Measurements from ENCODE around the gene KDM4B.

KDM4B gene

DNA sequence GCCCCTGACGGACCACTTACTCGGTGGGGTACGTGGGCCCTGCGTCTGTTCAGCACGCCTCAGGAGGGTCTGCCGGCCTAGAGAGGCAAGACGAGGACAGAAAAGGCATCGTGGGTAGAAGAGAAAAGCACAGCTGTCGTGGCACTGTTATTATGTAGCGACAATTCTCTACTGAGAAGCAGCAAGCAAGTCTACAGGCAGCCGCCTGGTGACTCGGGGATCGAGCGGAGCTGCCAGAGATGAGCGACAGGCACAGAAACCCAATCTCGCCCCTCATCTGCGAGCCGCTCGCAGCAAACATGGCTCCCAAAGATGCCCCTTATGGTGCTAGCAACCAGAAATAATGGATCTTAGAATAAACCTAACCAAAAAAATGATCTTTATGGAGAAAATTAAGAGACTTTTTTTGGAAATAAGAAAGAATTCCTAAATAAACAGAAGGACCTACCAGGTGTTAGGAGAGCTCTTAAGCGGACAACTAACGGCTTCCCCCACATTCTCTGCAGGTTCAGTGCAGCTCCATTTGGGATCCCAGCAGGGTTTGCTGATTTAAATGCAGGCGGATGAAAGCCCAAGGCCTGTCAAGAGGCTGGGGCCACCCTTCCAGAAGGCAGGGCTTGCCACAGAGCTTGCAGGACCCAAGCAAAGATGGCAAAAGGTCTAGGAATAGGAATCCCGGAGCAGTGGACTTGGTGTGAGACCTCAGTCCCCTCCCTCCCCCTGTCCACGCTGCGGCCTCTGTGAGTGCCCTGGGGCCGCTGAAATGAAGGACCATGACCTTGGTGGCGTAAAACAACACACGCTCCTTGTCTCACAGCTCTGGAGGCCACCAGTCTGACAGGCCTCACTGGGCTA is 152.6 kb downstream of the KDM4B start:
- no peak for DNase-seq (ENCODE audit: low read depth)
- no peak overlapping the region for H3K4me3 ChIP-seq (ENCODE audit: control insufficient read depth, low read depth, low read length)
- TF ChIP-seq, protein P1, sequence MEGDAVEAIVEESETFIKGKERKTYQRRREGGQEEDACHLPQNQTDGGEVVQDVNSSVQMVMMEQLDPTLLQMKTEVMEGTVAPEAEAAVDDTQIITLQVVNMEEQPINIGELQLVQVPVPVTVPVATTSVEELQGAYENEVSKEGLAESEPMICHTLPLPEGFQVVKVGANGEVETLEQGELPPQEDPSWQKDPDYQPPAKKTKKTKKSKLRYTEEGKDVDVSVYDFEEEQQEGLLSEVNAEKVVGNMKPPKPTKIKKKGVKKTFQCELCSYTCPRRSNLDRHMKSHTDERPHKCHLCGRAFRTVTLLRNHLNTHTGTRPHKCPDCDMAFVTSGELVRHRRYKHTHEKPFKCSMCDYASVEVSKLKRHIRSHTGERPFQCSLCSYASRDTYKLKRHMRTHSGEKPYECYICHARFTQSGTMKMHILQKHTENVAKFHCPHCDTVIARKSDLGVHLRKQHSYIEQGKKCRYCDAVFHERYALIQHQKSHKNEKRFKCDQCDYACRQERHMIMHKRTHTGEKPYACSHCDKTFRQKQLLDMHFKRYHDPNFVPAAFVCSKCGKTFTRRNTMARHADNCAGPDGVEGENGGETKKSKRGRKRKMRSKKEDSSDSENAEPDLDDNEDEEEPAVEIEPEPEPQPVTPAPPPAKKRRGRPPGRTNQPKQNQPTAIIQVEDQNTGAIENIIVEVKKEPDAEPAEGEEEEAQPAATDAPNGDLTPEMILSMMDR (IDR thresholded peaks at IDR 0.05; ENCODE audit: control insufficient read depth, insufficient read depth, low read depth, low read length, missing control alignments), result no peak

DNA sequence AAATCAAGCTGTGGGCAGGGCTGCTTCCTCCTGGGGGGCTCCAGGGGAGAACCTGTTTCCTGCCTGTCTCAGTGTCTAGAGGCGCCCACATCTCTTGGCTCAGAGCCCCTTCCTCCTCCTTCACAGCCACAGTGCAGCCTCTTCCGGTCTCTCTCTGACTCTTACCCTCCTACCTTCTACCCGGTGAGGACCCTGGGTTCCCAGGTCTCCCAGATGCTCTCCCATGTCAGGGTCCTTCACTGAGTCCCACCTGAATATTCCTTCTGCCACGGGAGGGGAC is 153.1 kb downstream of the KDM4B start:
- no peak for DNase-seq (ENCODE audit: low read depth)
- TF ChIP-seq, protein P1 (IDR thresholded peaks at IDR 0.05; ENCODE audit: control insufficient read depth, insufficient read depth, low read depth, low read length, missing control alignments), result no peak
- H3K4me3 ChIP-seq (ENCODE audit: control insufficient read depth, low read depth, low read length), result no peak overlapping the region

DNA sequence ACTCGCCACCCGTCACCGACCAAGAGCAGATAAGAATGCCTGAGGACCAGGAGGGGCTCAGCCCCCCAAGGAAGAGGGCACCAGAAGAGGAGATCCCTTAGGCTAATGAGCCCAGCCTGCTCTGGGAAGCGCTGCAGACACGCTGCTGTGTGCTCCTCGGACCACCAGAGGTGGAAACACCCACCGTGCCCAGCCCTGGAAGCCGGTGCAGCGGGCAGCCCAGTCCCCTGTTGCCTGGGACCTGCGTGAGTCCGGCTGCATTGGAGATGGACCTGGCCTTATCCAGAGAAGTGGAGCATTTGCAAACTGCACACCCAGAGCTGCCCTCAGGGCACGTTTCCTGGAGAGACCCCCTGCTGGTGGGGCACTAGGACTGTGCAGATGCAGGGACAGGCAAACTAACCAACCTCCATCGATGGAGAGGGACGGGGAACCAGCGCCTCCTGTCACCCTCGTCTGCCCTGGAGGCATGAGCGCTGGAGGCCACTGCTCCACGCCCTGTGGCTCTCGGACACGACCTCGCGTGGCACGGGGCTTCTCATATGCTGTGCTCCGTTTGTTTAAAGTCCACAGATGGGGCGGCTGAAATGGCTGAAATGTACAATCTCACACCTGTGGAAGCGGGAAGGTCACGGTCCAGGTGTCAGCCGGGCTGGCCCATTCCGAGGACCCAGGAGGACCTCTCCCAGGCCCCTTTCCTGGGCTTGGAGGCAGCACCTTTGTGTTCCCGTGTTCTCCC is 153.9 kb downstream of the KDM4B start:
- DNase-seq (ENCODE audit: low read depth), result no peak
- no peak overlapping the region for H3K4me3 ChIP-seq (ENCODE audit: control insufficient read depth, low read depth, low read length)
- TF ChIP-seq, protein P1 (IDR thresholded peaks at IDR 0.05; ENCODE audit: control insufficient read depth, insufficient read depth, low read depth, low read length, missing control alignments), result no peak

DNA sequence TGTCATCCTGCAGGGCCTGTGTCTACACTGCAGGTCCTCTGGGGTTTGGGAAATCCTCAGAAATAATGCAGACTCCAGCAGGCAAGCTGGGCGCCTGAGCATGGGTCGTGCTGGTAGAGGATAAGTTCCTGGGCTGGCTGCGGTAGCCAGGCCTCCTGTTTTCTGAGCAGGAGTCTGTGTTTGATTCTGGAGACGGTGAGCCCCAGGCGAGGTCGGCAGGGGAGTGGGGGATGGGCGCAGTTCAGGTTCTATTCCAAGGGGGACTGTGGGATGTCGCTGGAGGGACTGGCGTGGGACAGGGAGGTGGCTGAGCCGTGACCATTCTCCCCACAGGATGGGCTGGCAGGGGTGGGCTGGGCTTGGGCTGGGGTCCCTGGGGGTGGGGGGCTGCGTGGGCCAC is 154.7 kb downstream of the KDM4B start:
- TF ChIP-seq, protein P1 (IDR thresholded peaks at IDR 0.05; ENCODE audit: control insufficient read depth, insufficient read depth, low read depth, low read length, missing control alignments), result no peak
- no peak overlapping the region for H3K4me3 ChIP-seq (ENCODE audit: control insufficient read depth, low read depth, low read length)
- no peak for DNase-seq (ENCODE audit: low read depth)

DNA sequence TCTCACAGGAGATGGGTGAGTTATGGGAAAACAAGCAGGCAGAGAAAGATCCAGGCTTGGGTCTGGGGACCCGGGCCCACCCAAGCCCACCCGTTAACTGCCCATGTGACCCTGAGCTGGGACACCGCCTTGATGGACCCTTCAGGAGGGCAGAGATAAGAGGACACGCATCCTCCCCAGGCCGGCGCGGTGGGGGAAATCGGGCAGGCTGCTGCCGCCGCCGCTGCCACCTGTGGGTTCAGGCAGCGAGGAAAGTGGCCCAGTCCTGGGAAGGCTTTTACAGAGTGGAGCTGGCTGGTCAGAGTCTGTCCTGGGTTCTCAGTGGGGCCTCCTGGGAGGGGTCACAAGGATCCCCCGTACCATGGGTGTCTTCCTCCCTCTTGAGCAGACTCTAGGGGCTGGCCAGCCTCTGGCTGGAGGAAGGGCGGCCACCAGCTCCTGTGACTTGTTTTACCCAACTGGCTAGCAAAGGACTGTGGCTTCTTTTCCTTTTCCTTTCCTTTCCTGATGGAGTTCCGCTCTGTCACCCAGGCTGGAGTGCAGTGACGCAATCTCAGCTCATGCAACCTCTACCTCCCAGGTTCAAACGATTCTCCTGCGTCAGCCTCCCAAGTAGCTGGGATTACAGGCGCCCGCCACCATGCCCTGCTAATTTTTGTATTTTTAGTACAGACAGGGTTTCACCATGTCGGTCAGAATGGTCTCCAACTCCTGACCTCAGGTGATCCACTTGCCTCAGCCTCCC is 155.4 kb downstream of the KDM4B start:
- H3K4me3 ChIP-seq (ENCODE audit: control insufficient read depth, low read depth, low read length), result no peak overlapping the region
- DNase-seq (ENCODE audit: low read depth), result no peak
- TF ChIP-seq, protein P1 (IDR thresholded peaks at IDR 0.05; ENCODE audit: control insufficient read depth, insufficient read depth, low read depth, low read length, missing control alignments), result no peak

DNA sequence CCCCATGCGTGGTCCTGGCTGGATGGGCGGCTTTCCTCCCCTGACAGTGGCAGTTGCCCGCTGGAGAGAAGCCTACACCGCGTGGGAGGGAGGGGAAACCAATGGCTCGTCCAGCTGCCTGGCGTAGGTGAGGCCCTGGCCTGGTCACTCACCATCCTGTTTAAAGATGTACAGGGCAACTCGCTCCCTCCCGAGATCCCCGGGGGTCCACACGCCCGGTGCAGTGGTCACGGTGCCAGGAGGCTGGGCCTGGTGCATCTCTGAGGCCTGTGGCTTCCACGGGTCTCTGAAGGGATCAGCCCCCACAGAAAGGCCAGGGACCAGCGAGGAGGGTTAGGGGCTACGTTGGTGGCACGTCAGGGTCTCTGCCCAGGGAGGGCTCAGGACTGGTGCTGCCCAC is 156.5 kb downstream of the KDM4B start:
- TF ChIP-seq, protein P1 (IDR thresholded peaks at IDR 0.05; ENCODE audit: control insufficient read depth, insufficient read depth, low read depth, low read length, missing control alignments), result no peak
- no peak overlapping the region for H3K4me3 ChIP-seq (ENCODE audit: control insufficient read depth, low read depth, low read length)
- DNase-seq (ENCODE audit: low read depth), result no peak
